Gastrocnemius medialis (tissue), 4 donors: ENCODE measurements around the gene PICALM. TPM values are rescaled to one million over a fixed set of nuclear protein-coding genes. Genes with fewer than 3 reads are reported as not detected.

Source experiments
- ATAC-seq, 2 donors: fragments of 150-250 bp; one replicate each; pipeline ENCODE4 v1.9.1; 2016
- DNase-seq, 2 donors: peaks; one replicate each; pipeline ENCODE4 v3.0.0-alpha.2; 2019
- H3K27ac ChIP-seq, 4 donors: fragments of 200-600 bp; sonication (generic); 1 replicate in 1 of 4; 2 replicates in 3 of 4; pipeline ENCODE4 v1.5.1; 2016 to 2018; ENCODE audit warnings: mild to moderate bottlenecking in 2 of 4, moderate library complexity in 1 of 4
- H3K27me3 ChIP-seq, 3 donors: fragments of 200-600 bp; sonication (generic) in 2 of 3; 1 replicate in 1 of 3; 2 replicates in 2 of 3; pipeline versions ENCODE4 v1.5.1 to v1.6.0; 2016 to 2019; ENCODE audit warnings: mild to moderate bottlenecking in 1 of 3, moderate library complexity in 1 of 3
- H3K36me3 ChIP-seq, 2 donors: fragments of 200-600 bp; sonication (generic) in 1 of 2; one replicate each; pipeline ENCODE4 v1.5.1; 2017 to 2018
- H3K4me1 ChIP-seq, 2 donors: fragments of 200-600 bp; sonication (generic) in 1 of 2; one replicate each; pipeline ENCODE4 v1.5.1; 2016 to 2017; ENCODE audit warnings: mild to moderate bottlenecking in 2 of 2
- H3K4me3 ChIP-seq, 4 donors: fragments of 200-600 bp; sonication (generic) in 3 of 4; 1 replicate in 1 of 4; 2 replicates in 3 of 4; pipeline ENCODE4 v1.5.1; 2016 to 2019; ENCODE audit warnings: mild to moderate bottlenecking in 2 of 4
- H3K9me3 ChIP-seq, 3 donors: fragments of 200-600 bp; sonication (generic) in 2 of 3; 1 replicate in 1 of 3; 2 replicates in 2 of 3; pipeline ENCODE4 v1.5.1; 2016 to 2019
- POLR2A ChIP-seq, 2 donors: fragments of 450-650 bp; IDR thresholded peaks; one replicate each; pipeline ENCODE4 v1.6.1; 2017; ENCODE audit warnings: antibody characterized with exemption in 2 of 2, mild to moderate bottlenecking in 2 of 2, moderate library complexity in 2 of 2
- in situ Hi-C, 4 donors: fragments of 200-750 bp; cut with MboI; loops; one replicate each; pipeline versions ENCODE4 v1.15.0 to v1.8.0; 2017; ENCODE audit warnings: low sequenced_read_pairs in 4 of 4
- intact Hi-C: fragments of 100-400 bp; cut with DNase I; formaldehyde crosslinking; loops from one replicate; pipeline ENCODE4 v1.15.1; 2023; ENCODE audit warnings: low total_unique reads
- total RNA-seq, 4 donors: library from RNA; depleted of rRNA; stranded (reverse); fragments of >200 nt; gene quantifications; one replicate each; pipeline versions ENCODE4 v1.1.0 to v1.2.3, GENCODE V29; 2016
- TF ChIP-seq, protein P1 (sequence below), 5 experiments: fragments of 450-650 bp in 3 of 5; fragments of 200-600 bp in 2 of 5; sonication (generic) in 2 of 5; IDR thresholded peaks in 4 of 5; conservative IDR thresholded peaks in 1 of 5; 1 replicate in 4 of 5; 2 replicates in 1 of 5; pipeline ENCODE4 v1.5.1; 2016 to 2019; ENCODE audit warnings: antibody characterized with exemption in 5 of 5, mild to moderate bottlenecking in 3 of 5, moderate library complexity in 3 of 5

PICALM gene
- total RNA-seq, 4 donors from 2014 or later, result 82.3 to 125 (median 107) TPM

GRCh38 chr11:86116386-86116726, 47.5 kb upstream of the PICALM start:
- Histone ChIP-seq H3K4me3 (no peak overlapping the region), H3K36me3 (no peaks in the 10 kb centered on the region), H3K27ac (no peak overlapping the region), H3K9me3 (no peaks in the 10 kb centered on the region), H3K4me1 (no peaks in the 10 kb centered on the region), H3K27me3 (no peaks in the 10 kb centered on the region)
- TF ChIP-seq POLR2A (IDR thresholded peaks at IDR 0.05), result no peak
- TF ChIP-seq, protein P1, sequence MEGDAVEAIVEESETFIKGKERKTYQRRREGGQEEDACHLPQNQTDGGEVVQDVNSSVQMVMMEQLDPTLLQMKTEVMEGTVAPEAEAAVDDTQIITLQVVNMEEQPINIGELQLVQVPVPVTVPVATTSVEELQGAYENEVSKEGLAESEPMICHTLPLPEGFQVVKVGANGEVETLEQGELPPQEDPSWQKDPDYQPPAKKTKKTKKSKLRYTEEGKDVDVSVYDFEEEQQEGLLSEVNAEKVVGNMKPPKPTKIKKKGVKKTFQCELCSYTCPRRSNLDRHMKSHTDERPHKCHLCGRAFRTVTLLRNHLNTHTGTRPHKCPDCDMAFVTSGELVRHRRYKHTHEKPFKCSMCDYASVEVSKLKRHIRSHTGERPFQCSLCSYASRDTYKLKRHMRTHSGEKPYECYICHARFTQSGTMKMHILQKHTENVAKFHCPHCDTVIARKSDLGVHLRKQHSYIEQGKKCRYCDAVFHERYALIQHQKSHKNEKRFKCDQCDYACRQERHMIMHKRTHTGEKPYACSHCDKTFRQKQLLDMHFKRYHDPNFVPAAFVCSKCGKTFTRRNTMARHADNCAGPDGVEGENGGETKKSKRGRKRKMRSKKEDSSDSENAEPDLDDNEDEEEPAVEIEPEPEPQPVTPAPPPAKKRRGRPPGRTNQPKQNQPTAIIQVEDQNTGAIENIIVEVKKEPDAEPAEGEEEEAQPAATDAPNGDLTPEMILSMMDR (IDR thresholded peaks at IDR 0.05 in 4 of 5, conservative IDR thresholded peaks at IDR 0.05 in 1 of 5), result no peak
- DNase-seq, result no peak
- ATAC-seq, result no peak
- in situ Hi-C loops, result no loop called here
- intact Hi-C loops, result no loop called here

GRCh38 chr11:86115542-86116385, 46.9 kb upstream of the PICALM start:
- no peak for DNase-seq
- no peak overlapping the region for H3K27ac ChIP-seq
- H3K27me3 ChIP-seq, result no peaks in the 10 kb centered on the region
- H3K9me3 ChIP-seq, result no peaks in the 10 kb centered on the region
- no peak for ATAC-seq
- in situ Hi-C loops (no loop called here), intact Hi-C loops (no loop called here)
- TF ChIP-seq, protein P1 (IDR thresholded peaks at IDR 0.05 in 4 of 5, conservative IDR thresholded peaks at IDR 0.05 in 1 of 5), result no peak
- TF ChIP-seq POLR2A (IDR thresholded peaks at IDR 0.05), result no peak
- no peak overlapping the region for H3K4me3 ChIP-seq
- no peaks in the 10 kb centered on the region for H3K36me3 ChIP-seq
- H3K4me1 ChIP-seq, result no peaks in the 10 kb centered on the region

- H3K4me1 ChIP-seq, result no peaks in the 10 kb centered on the region
- ATAC-seq (no peak), DNase-seq (no peak)
- no peaks in the 10 kb centered on the region for H3K9me3 ChIP-seq
- H3K27me3 ChIP-seq, result no peaks in the 10 kb centered on the region
- TF ChIP-seq, protein P1 (IDR thresholded peaks at IDR 0.05 in 4 of 5, conservative IDR thresholded peaks at IDR 0.05 in 1 of 5), result no peak
- no peak for TF ChIP-seq POLR2A (IDR thresholded peaks at IDR 0.05)
- intact Hi-C loops (no loop called here), in situ Hi-C loops (no loop called here)
- no peak overlapping the region for H3K4me3 ChIP-seq
- no peaks in the 10 kb centered on the region for H3K36me3 ChIP-seq
- H3K27ac ChIP-seq, result no peak overlapping the region
Measured at GRCh38 chr11:86108890-86109638, 40.2 kb upstream of the PICALM start.

- ATAC-seq (no peak), DNase-seq (no peak)
- in situ Hi-C loops (no loop called here), intact Hi-C loops (no loop called here)
- H3K9me3 ChIP-seq, result no peaks in the 10 kb centered on the region
- H3K4me1 ChIP-seq, result no peaks in the 10 kb centered on the region
- H3K27me3 ChIP-seq, result no peaks in the 10 kb centered on the region
- H3K36me3 ChIP-seq, result no peaks in the 10 kb centered on the region
- TF ChIP-seq, protein P1 (IDR thresholded peaks at IDR 0.05 in 4 of 5, conservative IDR thresholded peaks at IDR 0.05 in 1 of 5), result no peak
- no peak overlapping the region for H3K4me3 ChIP-seq
- H3K27ac ChIP-seq, result no peak overlapping the region
Measured at GRCh38 chr11:86108191-86108590, 39.3 kb upstream of the PICALM start.
